Germinal center (tissue), 1 donor: Measurements from ENCODE around the gene CD96.
"Not testable (repeated sequence)": the region's sequence is repeated elsewhere in the genome, so short reads cannot be mapped to it uniquely, and the experiment has no call there.

Source experiments
- DNase-seq: peaks from one replicate; pipeline ENCODE4 v3.0.0; 2012; ENCODE audit warnings: mixed read lengths, low spot score

CD96 gene, protein sequence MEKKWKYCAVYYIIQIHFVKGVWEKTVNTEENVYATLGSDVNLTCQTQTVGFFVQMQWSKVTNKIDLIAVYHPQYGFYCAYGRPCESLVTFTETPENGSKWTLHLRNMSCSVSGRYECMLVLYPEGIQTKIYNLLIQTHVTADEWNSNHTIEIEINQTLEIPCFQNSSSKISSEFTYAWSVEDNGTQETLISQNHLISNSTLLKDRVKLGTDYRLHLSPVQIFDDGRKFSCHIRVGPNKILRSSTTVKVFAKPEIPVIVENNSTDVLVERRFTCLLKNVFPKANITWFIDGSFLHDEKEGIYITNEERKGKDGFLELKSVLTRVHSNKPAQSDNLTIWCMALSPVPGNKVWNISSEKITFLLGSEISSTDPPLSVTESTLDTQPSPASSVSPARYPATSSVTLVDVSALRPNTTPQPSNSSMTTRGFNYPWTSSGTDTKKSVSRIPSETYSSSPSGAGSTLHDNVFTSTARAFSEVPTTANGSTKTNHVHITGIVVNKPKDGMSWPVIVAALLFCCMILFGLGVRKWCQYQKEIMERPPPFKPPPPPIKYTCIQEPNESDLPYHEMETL

DNA sequence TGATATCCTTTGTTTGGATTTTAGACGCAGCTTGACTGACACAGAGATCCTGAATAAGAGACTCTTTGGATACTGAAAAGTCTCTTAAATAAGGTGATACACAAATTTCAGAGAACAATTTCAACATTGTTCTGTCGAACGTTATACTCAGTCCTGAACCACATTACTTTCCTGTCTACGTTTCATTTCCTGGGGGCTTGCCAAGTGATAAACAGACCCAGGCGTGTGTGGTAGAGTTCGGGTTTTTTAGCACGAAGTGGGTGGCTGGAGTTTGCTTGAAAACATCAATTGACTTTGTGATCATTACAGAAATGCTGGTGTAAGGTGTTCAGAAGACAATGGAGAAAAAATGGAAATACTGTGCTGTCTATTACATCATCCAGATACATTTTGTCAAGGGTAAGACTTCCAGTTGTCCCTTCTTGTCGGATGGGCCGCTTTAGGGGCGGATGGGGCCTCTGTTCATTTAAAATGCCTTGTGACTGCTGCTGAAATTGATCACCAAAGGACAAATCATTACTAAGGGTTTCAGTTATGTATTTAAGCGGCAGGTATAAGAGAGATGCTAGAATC lies at the start of gene CD96:
Gene CD96 (plus strand): TSS at position 287 of the 573 bp plus-strand sequence. CDS start 52 bp downstream, at position 339.
- DNase-seq, result no peak

DNA sequence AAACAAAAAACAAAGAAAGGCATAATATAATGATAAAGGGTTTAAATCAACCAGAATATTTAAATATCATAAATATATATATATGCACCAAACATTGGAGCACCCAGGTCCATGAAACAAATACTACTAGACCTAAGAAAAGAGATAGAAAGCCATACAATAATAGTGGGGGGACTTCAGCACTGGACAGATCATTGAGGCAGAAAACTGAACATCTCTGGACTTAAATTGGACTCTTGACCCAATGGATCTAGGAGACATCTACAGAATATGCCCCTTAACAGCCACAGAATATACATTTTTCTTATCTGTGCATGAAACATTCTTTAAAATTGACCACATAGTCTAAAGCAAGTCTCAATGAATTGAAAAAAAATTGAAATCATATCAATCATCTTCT lies 48.7 kb upstream of the CD96 start:
- no peak for DNase-seq

DNA sequence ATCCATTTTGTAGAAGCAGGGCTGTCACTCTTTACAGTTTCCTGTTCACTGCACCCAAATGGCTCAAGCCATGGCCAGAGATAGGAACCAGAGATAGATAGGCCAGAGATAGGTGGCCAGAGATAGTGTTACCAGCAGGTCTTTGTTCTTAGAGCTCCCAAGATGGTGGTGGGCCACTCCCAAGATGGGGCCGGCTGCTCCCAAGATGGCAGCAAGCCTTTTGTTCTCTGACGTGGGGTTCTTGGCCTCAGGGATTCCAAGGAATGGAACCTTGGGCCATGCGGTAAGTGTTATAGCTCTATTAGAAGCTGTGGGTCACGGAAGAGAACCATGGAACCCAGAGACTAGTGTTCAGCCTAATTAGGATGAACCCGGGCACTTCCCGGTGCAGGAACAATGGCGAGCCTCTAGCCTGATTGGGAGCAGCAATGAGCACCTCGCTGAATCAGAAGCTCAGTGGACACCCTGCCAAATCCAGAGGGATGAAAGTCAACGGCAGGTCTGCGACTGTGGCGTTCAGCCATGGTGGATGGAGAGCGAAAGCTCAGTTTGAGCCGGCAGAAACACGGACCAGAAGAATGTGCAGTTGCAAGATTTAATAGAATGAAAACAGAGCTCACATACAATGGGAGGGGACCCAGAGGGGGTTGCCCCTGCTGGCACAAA lies 45.0 kb upstream of the CD96 start:
- DNase-seq, result no peak

DNA sequence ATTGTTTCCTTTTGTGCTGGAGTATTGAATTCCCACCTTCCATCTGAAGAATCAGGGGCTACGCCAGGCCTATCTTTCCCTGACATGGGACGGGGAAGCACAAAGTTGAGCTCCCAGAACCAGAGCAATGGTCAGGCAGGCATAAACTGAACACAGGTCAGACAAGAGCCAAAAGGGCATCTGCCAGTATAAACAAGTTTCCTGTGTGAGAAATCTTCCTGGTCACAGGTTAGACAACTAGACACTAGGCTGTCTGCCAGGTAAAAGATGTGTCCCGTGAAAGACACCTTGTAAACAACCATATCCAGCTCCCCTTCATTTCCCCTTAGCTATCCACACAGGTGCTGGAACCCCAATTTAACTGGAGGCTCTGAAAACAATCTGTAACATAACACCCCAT lies 44.0 kb upstream of the CD96 start:
- DNase-seq, result no peak

DNA sequence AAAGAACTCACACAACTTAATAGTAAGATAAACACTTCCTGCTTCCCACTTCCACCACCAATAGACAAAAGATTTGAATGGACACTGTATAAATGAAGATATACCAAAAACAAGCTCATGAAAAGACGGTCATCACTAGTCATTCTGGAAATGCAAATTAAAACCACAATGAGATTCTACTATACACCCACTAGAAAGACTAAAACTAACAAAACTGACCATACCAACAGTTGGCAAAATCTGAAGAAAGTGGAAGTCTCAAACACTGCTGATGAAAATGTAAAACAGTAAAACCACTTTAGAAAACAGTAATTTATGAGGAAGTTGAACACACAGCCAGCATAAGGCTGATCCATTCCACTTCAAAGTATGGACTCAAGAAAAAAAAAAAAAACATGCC lies 35.6 kb upstream of the CD96 start:
- DNase-seq, result no peak

DNA sequence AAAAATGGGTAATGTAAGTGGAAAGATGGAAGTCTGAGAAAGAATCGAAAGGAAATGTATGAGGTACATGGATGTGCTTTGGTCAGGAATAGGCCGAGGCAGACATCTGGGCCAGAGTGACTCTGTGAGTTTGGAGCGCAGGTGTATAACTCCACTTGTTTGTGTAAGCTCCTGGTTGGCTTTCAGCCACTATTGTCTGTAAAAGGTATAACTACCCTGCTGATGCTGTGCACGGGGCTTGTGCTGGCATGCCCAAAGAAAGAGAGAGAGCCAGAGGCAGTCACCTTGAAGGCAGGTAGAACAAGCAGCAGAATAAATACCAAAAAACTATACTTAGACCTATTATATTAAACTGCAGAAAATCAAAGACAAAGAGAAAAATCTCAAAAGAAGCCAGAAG lies 32.7 kb upstream of the CD96 start:
- no peak for DNase-seq

DNA sequence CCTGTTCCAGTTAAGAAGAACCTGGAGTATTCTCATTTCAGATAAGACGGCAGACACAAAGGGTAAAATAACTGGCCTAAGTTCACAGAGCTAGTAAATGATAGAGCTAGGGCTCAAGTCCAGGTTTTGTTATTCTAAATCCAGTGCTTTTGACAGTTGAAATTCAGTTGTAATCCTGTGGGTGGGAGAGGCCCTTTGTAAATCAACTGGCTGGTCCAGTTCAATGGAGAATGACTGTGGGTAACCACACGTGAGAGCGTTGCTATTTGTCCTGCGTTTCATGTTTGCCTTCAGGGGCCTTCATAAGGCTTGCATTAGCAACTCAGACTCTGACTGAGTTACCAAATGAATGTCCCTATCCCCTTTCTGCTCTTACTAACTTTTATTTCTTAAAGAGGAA lies 24.2 kb upstream of the CD96 start:
- DNase-seq, result no peak

DNA sequence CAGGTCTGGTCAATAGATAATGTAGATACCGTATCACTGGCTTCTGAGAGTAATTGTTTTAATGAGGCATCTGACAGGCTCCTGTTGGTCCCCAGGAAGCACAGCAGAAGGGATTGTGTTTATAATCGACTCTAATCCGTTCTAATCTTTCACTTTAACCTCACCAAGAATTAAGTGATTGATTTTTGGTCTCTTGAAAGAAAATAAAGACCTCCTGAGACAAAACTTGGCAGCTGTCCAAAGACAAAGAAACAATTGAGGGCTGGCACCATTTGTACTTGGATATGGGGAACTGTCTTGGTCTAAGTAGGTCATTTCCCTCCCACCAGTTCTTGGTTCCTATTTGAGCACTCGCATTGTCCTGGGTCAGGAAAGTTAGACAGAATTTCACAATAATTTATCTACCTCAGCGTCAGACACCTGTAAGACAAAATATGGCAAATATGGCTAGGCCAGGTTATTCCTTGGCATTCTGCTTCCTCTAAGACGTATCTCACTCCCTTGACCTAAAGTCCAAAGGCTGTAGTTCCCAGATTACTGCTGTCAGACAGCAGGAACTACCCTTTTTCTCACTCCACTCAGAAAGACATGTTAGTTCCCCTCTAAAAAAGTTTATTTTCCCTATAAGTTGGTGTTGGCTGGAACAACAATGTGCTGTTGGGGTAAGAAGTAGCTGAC lies 22.7 kb upstream of the CD96 start:
- DNase-seq, result no peak

DNA sequence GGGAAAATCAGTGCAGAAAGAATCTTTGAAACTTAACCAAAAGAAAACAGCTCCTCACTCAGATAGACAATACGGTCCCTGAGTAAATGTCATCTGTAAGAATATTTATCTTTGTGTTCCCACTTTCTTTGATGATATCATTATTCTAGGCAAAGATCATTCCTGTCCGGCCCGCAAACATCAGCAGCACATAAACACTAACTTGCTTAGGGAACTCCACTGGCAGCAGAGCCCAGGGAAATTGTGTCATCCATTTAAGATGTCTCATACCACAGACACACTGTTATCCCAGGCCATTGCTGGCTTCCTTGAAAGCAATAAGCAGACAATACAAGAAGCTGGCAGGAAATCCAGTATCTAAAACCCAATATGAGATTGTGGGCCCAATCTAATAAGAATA lies 20.1 kb upstream of the CD96 start:
- no peak for DNase-seq

DNA sequence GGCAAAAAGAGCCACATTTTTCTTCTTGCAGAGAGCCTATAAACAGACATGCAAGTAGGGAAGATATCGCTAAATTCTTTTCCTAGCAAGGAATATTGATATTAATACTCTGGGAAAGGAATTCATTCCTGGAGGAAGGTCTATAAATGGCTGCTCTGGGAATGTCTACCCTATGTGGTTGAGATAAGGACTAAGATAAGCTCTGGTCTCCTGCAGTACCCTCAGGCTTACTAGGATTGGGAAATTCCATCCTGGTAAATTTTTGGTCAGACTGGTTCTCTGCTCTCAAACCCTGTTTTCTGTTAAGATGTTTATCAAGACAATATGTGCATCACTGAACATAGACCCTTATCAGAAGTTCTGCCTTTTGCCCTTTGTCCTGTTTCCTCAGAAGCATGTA lies 17.5 kb upstream of the CD96 start:
- not testable (repeated sequence) for DNase-seq

DNA sequence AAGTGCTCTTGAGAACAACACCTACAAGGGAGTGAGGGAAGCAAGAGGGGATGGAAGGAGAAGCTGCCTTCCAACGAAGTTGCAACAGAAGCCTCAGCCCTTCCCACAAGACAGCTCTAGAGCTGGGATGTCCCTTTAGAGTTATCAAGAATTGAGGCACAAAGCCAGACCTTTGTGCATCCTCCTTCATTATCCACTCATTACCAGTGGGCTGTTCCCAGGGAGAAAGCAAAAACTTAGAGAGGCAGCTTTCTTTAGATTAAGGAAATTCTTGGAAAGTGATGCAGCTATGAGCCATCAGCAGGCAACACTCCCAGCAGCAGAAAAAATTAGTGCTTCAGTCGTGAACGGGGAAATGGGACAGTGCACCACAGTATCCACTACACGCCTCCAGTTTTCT lies 10.6 kb upstream of the CD96 start:
- no peak for DNase-seq

DNA sequence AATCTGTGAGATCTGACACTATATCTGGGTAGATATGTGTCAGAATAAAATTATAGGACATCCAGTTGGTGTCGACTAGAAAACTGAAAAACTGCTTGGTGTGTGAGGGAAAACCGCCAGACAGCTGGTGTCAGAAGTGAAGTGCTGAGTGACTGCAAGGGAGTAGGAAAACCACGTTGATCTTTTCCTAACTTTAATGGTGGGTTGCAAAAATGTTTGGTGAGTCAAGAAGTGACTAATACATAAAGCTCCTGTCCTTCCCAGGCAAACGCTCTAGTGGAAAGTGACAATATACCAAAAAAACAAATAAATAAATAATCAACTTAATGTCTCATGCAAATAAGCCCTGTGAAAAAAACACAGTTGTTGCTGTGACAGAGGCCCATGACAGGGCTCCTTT lies 7.3 kb upstream of the CD96 start:
- no peak for DNase-seq

DNA sequence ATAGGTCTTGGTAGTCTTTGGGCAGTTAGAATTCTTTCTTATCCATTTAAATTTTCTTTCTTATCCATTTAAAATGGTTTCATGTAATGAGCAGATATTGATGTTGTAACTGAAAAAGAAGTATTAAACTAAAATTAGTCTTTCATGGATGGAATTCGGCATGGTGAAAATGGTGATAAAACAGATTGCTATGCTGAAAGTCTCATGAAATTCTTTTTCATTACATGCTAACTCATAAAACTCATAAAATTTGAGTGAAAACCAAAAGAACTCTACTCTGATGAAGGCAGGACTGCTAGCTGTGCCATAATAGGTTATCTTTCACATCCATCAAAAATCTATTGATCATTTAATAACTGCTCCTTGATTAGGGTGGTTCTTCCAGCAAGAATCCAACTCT lies 3.9 kb upstream of the CD96 start:
- DNase-seq, result no peak

DNA sequence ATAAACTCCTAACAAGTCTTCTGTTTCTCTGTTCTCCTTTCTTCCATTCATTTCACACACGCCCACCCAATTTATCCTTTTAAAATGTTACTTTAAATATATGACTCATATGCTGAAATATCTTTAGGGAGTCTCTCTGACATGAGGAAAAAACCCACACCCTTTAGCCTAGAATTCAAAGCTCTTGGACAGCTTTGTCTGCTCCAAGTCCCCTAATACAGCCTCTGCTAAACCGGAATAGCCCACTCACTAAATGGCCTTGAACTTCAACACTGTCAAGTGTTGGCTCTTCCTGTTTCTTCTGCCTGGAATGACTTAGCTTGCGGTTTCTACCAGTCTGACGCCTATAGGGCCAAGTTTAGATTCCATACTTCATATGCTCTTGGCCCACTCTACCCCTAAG lies 3.3 kb upstream of the CD96 start:
- no peak for DNase-seq

DNA sequence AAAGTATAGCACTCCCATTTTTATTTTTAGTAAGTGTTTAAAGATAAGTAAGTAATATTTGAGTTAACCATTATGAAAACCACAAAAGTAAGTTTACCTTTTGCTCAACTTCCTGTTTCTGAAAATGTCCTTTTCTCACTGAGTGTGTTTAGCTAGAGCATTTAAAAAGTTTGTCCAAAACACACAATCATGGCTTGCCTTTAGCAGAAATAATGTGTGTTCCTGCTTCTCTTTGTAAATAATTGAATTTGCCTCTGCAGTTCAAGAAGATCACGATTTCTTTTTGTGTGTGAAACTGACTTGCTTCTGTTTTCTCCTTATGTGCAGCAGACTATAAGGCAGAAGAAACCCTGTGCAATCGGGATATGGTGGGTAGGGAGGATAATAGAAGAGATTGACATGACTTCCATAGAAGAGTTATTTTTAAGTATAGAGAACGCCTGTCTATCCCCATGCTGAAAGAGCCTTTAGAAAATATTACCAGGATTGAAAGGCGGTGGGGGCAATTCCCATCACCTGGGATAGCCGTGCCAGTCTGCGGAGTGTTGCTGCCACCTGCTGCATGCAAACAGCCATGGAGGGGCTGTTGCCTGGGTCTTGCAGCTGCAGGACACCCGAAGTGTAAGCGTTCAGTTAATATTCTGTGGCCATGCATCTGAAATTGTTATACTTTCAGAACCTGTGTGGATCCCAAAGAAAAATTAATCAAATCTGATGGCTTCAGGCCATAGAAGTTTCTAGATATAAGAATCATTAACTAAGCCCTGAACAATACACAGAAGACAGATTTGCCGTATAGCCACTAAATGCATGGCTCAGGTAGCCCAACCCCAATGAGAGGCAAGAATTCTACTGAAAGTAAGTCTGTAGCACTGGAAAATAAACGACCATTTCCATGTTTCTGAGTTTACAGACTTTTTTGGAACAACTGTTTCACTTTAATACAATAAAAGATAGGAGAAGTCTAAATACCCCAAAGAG lies 2.4 kb upstream of the CD96 start:
- DNase-seq, result peak; percentile 51

DNA sequence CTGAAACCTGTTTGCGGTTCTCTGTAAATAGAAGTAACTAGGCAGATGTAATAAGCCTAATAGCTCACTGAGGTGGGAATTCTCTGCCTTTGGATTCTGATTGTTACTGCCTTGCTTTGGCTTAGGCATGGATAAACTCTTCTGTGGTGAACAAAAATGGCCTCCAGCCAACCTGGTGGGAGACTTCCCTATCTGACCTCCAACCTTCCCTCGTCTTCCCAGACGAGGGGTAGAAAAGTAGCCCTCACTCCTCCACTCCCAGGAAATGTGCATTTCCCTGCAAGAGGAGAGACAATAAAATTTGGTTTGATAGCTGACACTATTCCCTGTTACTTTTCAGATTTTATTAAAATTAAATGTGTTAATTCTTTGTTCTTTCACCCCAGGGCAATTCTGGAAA lies 606 bp upstream of the CD96 start:
- no peak for DNase-seq

DNA sequence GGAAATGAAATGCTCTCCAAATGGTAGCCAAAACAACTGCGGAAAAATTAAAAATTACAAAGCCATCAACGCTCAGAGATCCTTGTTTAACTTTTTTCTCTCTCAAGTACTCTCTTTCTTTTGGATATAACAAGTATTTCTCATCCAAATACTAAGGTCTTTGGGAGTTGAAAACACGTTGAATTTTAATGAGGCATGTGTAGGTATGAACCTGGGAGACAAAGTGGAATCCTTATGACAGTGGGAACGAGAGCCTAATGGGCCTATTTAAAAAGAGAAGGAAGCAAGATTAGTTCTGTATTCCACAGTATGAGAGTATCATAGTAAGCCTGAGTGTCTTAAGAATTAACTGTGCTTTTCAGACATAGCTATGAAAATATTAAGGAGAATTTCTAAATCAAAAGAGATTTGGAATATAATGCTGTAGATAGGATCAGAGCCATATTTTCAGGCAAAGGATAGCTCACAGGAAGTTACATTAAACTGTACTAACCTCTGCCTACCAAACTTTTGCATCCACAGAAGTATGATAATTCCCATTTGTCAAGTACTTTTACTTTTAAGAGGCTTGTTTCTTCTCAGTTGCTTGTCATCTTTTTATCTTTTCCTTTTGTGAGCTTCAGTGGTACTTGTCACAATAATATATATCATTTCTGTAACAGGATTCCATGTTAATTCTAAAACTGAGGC lies 759 bp downstream of the CD96 start:
- no peak for DNase-seq

DNA sequence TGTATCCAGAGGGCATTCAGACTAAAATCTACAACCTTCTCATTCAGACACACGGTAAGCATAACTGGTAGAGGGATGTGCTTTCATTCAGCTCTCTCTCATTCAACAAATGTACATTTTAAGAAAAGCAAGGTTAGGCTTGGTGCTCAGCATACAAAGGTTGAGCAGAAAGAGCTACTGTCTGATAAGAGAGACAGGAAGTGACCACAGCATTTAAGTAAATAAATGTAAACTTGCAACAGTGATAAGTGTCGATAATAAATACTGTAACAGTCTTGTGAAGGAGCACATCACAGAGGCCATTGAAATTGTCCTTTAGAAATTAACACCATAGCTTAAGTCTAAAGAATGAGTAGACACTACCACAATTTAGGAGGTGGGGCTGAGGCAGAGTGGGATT lies 3.4 kb downstream of the CD96 start:
- DNase-seq, result no peak

DNA sequence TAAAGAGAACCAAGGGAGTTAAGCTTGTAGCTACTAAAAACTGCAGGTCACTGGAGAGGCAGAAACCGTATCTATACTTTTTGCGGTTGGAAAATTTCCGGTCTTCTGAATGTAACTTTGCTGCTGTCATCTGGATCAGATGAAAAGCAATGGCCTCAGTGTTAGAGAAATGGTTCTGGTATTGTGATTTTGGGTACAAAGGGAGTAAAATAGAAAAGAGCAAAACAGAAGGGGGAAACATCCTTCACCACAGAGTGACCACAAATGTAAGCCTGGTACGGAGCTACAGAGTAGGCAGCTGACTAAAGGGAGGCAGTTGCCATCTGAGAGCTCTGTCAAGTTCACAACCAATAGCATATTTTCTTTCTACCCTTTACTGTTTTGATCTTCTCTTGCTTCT lies 5.6 kb downstream of the CD96 start:
- DNase-seq, result peak; percentile 50

DNA sequence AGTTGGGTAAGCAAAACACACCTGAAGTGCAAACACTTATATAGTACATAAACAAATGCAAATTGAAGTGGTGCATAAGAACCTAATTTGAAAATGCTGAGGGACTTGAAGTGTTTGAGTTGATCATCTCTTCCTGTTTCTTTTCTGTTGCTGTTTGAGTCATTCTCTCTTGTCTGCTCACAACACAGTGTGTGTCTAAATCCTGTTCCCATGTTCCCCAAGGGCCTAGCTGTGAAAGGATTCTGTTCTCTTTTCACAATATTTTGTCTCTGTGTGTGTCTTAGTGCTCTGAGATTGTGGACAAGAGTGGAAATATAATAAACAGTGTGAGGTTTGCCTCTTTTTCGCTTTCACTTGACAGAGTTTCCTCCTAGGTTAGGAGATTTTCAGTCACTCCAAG lies 6.1 kb downstream of the CD96 start:
- peak; percentile 40 for DNase-seq

DNA sequence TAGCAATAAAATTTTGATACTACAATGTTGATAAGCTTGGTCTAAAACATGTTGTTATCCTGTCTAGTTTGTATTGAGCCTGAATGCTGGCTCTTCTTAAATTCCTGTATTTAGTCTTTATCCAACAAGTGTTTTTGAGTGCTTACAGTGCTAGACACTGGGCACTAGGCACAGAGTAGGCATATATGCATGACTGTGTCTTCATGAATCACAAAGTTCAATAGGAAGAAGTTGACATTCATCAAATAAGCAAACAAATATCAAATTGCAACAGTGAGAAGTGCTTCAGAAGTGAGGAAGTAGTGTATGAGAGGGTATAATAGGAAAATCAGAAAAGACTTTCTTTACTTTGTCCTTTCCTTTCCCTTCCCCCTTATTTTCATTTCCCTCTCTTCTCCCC lies 6.8 kb downstream of the CD96 start:
- DNase-seq, result no peak
